GM19395 (cell line): ENCODE measurements around the gene MANEAL.
"Not testable (repeated sequence)": the region's sequence is repeated elsewhere in the genome, so short reads cannot be mapped to it uniquely, and the experiment has no call there.

ENCODE experiments used
- ATAC-seq: cut with Tn5 transposase; IDR thresholded peaks from one replicate; pipeline ENCODE4 v1.9.1; 2021; ENCODE audit warnings: mild to moderate bottlenecking, moderate library complexity; ENCODE audit not compliant: unreplicated experiment

The MANEAL gene

DNA sequence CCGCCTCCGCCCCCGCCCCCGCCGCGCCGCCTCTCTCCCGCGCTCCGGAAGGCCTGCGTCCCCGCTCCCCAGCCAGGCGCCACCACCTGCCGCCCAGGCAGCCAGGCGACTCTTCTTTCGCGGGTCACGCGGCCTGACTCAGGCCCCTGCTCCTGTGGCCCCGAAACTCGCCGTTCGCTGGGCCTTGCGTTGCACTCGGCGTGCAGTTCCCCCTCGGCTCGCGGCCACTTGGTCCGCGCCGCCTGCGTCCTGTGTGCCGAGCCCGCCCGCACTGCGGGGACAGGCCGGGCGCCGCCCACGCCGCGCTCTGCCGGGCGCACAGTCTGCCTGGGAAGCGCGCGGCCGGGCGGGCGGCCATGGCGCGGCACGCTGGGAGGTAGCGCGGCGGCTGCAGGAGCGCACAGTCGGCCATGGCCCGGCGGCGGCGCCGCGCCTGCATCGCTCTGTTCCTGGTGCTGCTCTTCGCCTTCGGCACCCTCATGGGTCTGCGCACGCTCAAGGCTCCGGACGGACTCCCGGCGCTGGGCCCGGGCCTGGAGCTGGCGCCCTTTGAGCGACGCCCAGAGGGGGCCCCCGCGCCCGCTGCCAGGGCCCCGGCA, at the start of gene MANEAL:
MANEAL (plus strand) TSS at position 75 of the 599 bp plus-strand sequence; CDS start at position 411, 336 bp downstream.
- ATAC-seq = no peak

GRCh38 chr1:37746806-37747205, 46.8 kb upstream of the MANEAL start:
- no peak for ATAC-seq

- no peak for ATAC-seq
Measured at GRCh38 chr1:37748565-37748964, 45.1 kb upstream of the MANEAL start.

DNA sequence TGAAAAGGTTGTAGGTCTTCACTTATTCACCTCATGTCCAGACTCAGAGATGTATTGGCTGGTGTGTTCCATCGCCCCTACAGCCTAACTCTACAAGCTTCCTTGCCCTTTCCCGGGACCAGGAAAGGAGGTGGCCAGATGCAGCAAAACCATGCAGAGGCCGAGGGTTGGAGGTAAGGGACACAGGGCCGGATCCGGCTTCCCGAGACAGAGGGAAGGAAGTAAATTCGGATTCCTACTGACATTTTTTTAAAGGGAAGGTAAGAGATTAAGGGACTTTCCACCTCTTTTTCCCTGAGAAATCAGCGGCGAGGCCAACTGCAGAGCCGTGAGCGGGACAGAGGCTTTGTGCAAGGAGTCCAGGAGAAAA, 41.4 kb upstream of the MANEAL start:
- ATAC-seq = no peak

- ATAC-seq = no peak
Measured at GRCh38 chr1:37752583-37753471, 40.8 kb upstream of the MANEAL start.

DNA sequence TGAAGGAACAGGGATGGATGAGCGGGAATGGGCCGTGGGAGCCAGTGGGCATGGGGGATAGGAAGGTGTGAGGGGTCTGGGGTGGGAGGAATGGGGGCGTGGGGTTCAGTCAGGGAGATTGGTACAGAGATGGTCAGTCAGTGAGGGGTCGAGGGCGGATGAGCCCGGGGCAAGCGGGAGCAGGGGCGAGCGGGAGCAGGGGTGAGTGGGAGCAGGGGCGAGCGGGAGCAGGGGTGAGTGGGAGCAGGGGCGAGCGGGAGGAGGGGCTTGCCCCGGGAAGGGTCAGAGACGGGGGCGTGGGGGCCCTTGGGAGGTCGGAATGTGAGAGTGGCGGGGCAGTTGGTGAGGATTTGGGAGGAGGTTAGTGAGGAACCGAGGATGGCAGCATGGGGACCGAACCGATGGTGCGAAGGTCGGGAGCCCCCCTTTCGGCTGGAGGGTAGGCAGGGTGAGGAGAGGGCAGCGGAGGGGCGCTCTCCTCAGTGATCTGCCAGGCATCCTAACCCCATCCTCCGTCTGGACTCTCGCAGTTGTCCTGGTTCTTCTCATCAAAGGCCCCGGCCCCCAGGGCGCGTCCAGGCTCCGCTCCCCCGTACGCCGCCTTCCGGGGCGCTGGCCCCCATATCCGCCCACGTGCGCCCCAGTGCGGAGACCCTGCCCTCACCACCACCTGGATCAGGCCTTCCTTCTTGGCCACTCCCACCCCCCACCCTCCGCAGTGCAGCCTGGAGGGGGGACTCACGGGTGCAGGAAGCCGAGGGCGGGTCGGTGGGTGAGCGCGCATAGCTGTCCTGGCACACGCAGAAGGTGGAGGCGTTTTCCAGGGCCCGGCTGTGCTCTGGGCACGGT, 40.0 kb upstream of the MANEAL start:
- ATAC-seq = no peak

DNA sequence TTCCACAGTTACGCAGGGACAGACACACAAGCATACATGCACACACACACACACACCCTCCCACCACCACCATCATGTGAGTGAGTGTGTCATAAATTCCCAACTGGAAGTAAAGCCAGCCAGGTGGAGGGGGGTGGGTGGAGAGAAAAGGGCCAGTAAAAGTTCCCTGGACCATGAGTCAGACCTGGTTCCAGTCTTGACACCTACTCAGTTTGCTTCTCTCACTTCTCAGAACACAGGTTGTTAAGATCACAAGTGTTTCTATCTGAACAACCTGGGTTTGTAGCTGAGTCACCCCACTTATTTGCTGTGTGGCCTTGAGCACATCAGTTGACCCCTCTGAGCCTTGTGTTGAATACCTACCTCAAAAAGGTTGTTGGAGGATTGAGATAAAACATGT, 38.4 kb upstream of the MANEAL start:
- no peak for ATAC-seq

- ATAC-seq = no peak
Measured at GRCh38 chr1:37755951-37756560, 37.6 kb upstream of the MANEAL start.

DNA sequence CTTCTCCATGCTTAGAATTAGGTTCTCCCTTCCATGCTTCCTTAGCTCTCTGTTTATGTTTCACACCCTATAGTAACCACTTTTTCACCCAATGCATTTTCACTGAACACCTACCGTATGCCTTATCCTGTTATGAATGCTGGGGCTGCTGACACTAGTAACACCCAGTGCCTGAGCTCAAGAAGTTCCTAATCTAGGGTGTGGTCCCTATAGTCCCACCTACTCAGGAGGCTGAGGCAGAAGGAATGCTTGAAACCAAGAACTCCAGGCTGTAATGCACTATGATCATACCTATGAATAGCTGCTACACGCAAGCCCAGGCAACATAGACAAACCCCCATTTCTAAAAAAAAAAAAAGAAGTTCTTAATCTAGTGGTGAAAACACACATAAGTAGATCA, 34.2 kb upstream of the MANEAL start:
- ATAC-seq = no peak

DNA sequence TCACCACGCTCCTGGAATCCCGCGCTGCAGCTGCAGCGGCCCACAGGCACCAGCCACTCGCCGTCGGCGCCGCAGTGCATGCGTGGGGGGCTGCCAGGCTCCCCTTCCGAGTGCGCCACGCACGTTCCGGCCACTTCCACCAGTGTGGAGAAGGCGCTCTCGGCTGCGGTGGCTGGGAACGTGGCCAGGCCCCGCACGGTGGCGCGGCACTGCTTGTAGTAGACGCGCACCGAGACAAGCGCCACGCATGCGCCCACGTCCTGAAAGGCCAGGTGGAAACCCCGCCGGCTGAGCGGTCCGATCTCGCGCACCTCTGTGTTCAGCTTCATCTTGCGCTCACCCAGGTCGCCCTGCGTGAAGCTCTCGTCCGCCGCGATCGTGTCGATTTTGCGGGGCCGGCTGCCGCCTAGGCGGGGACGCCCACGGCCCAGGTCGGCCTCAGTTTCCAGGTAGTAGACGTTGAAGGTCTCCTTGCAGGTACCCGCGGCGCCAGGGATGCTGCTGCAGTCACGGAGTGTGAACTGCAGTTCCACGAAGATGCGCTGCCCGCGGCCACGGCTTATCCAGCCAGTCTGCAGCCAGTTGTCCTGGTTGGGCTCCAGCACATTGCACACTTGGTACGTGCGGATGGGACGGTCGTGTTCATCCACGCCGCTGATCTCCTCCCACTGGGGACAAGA, 32.1 kb upstream of the MANEAL start:
- ATAC-seq = no peak

GRCh38 chr1:37762516-37762915, 31.1 kb upstream of the MANEAL start:
- no peak for ATAC-seq

DNA sequence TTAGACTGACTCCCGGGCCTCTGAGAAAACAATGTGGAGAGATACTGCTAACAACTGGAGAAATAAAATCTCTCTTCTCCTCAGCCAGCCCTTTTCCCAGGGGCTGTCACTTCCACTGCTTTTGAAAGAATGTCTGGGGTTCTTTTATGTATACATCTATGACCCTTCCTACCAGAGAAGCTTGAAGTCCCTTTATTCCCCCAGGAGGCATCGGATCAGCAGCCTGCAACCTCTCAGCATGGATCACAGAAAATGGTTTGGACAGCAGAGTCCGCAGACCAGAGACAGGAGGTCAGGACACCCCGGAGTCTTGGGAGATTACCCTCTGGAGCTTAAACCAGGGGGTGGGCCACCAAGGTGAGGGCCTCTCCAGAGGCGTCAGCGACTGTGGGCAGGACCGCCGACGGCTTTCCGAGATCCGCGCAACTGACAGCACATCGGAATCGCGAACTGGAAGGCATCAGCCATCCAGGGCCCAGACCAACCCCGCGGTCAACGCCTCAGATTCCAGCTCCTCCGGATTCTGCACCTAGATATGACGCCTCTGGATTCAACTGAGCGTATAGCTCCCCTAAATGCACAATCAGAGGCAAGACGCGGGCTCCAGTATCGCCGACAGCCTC, 29.7 kb upstream of the MANEAL start:
- ATAC-seq = no peak

DNA sequence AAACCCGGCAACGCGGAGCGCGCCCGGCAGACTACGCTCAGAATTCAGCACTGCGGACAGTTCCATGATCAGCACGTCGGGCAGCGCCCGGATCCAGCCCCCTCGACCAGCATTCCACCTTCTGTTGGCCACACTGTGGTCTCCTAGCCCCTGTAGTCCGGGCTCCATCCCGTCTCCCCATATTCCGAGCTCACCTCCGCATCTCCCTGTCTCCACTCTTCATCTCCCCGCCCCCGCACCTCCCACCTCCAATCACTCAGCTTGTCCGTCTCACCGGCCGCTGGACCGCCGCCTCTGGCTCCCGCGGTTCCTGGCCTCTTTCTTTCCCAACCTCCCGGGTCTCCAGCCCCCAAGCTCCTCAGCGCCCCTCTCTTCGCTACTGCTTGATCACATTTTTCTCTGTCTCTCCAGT, 29.2 kb upstream of the MANEAL start:
- no peak for ATAC-seq

DNA sequence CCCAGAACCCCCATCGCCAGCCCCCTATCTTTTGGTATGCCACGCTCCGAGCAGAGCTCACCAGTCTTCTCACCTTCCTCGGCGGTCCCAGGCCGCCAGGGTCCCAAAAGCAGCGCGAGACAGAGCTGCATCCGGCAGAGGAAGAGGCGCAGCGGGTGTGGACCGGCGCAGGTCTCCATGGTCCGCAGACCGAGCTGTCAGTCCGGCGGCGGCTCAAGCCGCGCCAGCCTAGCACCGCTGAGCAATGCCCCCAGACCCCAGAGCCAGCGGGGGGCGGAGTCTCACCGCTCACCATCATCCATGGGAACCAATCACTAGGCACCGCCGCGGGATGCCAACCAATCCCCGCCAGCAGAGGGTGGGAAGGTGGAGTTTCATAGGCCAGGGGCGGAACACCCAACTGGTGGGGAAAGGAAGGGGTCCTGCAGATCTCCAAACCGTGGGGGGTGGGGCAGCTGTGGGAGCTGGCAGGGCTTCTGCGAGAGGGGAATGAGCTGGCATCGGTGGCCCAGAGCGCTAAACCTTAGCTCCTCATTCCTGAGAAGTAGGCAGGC, 28.7 kb upstream of the MANEAL start, which contains the start of gene EPHA10:
EPHA10 (minus strand) TSS at position 233 of the 554 bp plus-strand sequence; CDS start at position 179, 54 bp downstream.
- no peak for ATAC-seq

- no peak for ATAC-seq
Measured at GRCh38 chr1:37765916-37766664, 27.6 kb upstream of the MANEAL start.

- ATAC-seq = no peak
Measured at GRCh38 chr1:37767488-37767887, 26.2 kb upstream of the MANEAL start.

GRCh38 chr1:37771440-37771839, 22.2 kb upstream of the MANEAL start:
- ATAC-seq = not testable (repeated sequence)

DNA sequence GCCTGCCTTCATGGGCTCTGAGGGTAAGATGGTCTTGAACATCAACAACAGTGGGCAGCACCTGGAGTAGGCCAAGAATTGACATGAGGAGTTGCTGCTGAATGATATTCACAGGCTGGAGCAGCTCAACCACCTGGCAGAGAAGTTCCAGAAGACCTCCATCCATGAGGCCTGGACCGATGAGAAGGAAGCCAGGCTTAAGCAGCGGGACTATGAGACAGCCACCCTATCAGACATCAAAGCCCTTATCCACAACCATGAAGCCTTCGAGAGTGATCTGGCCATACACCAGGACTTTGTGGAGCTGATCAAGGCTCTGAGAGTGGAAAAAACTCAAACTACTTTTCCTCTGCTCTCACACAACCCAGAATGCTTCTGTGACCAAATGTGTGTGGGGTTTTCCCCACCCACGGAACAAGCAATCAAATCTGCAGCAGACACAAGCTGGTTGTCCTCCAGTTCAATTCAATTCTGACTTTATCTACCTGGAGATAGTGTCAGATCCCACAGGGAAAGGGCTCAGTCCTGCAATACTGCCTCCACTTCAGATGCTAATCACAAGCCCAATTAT, 16.6 kb upstream of the MANEAL start:
- ATAC-seq = no peak

DNA sequence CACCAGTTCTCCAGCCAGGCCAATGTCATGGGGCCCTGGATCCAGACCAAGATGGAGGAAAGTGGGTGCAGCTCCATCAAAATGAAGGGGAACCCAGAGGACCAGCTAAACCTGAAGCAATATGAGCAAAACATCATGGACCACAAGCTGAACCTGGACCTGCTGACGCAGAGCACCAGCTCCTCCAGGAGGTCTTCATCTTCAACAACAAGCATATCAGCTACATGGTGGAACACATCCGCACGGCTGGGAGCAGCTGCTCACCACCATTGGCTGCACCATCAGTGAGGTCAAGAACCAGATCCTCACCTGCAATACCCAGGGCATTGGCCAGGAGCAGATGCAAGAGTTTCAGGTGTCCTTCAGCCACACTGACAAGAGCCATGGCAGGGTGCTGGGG, 15.0 kb upstream of the MANEAL start:
- no peak for ATAC-seq
